Panc1 (cell line): ENCODE data around the gene YJU2. TPM values are rescaled to one million over a fixed set of nuclear protein-coding genes. Genes with fewer than 3 reads are reported as not detected.

Experiments used
- ATAC-seq: fragments of 200-7000 bp; cut with Tn5 transposase; 2 replicates; pipeline ENCODE4 v1.9.1; 2020; ENCODE audit warnings: mild to moderate bottlenecking, moderate library complexity
- BruUV-seq: library from RNA; stranded (reverse); fragments of 400-500 nt; replicated peaks from 2 replicates; lab custom pipeline; 2021; lab: Mats Ljungman, UMichigan
- CTCF ChIA-PET: fragments of 300-600 bp; sonication (Branson Sonifier 250); formaldehyde crosslinking; loops from one replicate; lab custom pipeline; 2022; ENCODE audit warnings: antibody characterized with exemption; lab: Charles Lee
- POLR2A ChIA-PET: fragments of 300-600 bp; sonication (Branson Sonifier 250); formaldehyde crosslinking; loops from one replicate; lab custom pipeline; 2022; ENCODE audit warnings: antibody characterized with exemption; lab: Charles Lee
- DNase-seq: peaks from one replicate; pipeline ENCODE4 v3.0.0-alpha.2; 2010; ENCODE audit warnings: low read depth, low spot score
- H3K27ac ChIP-seq: 2 replicates; pipeline ENCODE4 v1.5.1; 2011; ENCODE audit warnings: mild to moderate bottlenecking, low read length, inconsistent platforms
- H3K27me3 ChIP-seq: fragments of 200-500 bp; sonication (Bioruptor generic); 2 replicates; pipeline ENCODE4 v1.6.0; 2014; ENCODE audit warnings: low read length, inconsistent platforms; ENCODE audit not compliant: control insufficient read depth, insufficient read depth
- H3K36me3 ChIP-seq: fragments of 200-500 bp; sonication (Bioruptor generic); 2 replicates; pipeline ENCODE4 v1.5.1; 2014; ENCODE audit warnings: inconsistent platforms, mild to moderate bottlenecking, low read length, moderate library complexity; ENCODE audit not compliant: control insufficient read depth, insufficient read depth
- H3K4me1 ChIP-seq: 2 replicates; pipeline ENCODE4 v1.5.1; 2011; ENCODE audit warnings: inconsistent platforms, mild to moderate bottlenecking, low read length, moderate library complexity; ENCODE audit not compliant: control insufficient read depth, insufficient read depth
- H3K4me3 ChIP-seq, 2 experiments: 2 replicates each; pipeline ENCODE4 v1.5.1; 2011 to 2012; ENCODE audit warnings: low read depth in 2 of 2, low read length in 2 of 2, mild to moderate bottlenecking in 2 of 2, inconsistent platforms in 1 of 2, moderate library complexity in 1 of 2
- H3K9me3 ChIP-seq: fragments of 200-500 bp; sonication (Bioruptor generic); 2 replicates; pipeline ENCODE4 v1.5.1; 2014; ENCODE audit warnings: low read depth, mild to moderate bottlenecking, inconsistent platforms, low read length, moderate library complexity; ENCODE audit not compliant: control insufficient read depth, insufficient read depth
- POLR2AphosphoS5 ChIP-seq: IDR thresholded peaks from 2 replicates; pipeline ENCODE4 v1.6.1; 2012; ENCODE audit warnings: mild to moderate bottlenecking, low read depth, low read length, moderate library complexity
- SIN3A ChIP-seq: IDR thresholded peaks from 2 replicates; pipeline ENCODE4 v1.6.1; 2012; ENCODE audit warnings: low read depth, mild to moderate bottlenecking, low read length, moderate library complexity, borderline replicate concordance; ENCODE audit not compliant: insufficient read depth
- TCF7L2 ChIP-seq: IDR thresholded peaks from 2 replicates; pipeline ENCODE4 v1.6.1; 2011; ENCODE audit warnings: mild to moderate bottlenecking, low read depth, low read length, inconsistent platforms
- in situ Hi-C: cut with HindIII; loops from 2 replicates; pipeline ENCODE4 v1.10.0; 2016; ENCODE audit warnings: low sequenced_read_pairs, low pct_unique_long_range_greater_than_20kb
- intact Hi-C: fragments of 100-400 bp; cut with micrococcal nuclease; formaldehyde crosslinking; loops from one replicate; pipeline ENCODE4 v1.10.0; 2022; ENCODE audit not compliant: unreplicated experiment
- total RNA-seq: library from RNA; stranded (reverse); gene quantifications from one replicate; pipeline ENCODE4 v1.2.1, GENCODE V29; 2021; ENCODE audit not compliant: unreplicated experiment
- TF ChIP-seq, protein P1 (sequence below), 2 experiments: IDR thresholded peaks; 2 replicates each; pipeline ENCODE4 v1.6.1; 2011 to 2012; ENCODE audit warnings: low read depth in 2 of 2, control low read depth in 1 of 2, low read length in 1 of 2, mild to moderate bottlenecking in 1 of 2, moderate library complexity in 1 of 2; ENCODE audit not compliant: insufficient read depth in 1 of 2
- TF ChIP-seq, protein P2 (sequence below): fragments of 450-650 bp; IDR thresholded peaks from 2 replicates; pipeline ENCODE4 v1.5.1; 2017; ENCODE audit warnings: mild to moderate bottlenecking

YJU2 gene
- total RNA-seq, 1 experiment from 2014 or later = 15.9 TPM

DNA sequence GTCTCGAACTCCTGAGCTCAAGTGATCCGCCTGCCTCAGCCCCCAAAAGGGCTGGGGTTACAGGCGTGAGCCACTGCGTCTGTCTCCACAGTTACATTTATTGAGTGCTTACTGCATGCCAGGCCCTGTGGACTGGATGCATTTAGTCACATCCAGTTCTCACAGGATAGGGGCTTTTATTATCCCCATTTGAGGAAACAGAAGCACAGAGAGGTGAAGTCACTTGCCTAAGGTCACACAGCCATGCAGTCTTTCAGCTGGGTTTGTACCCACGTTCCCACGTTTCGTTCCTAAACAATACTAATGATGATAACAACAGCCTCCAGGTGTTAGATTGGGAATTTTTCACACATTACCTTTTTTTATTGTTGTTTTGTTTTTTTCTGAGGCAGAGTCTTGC, 26.7 kb upstream of the YJU2 start:
- Histone ChIP-seq H3K36me3 (no peaks in the 10 kb centered on the region), H3K4me3 (no peak overlapping the region), H3K27me3 (no peaks in the 10 kb centered on the region), H3K27ac (no peak overlapping the region), H3K9me3 (no peaks in the 10 kb centered on the region), H3K4me1 (no peaks in the 10 kb centered on the region)
- POLR2A ChIA-PET = interaction anchor here (0.6 kb wide), 1 partner anchor 112 kb away, joined by 3 read pairs; no protein-coding TSS in a partner anchor
- DNase-seq (no peak), ATAC-seq (no peak)
- CTCF ChIA-PET = no interaction called here
- in situ Hi-C loops = no loop called here
- intact Hi-C loops = no loop called here
- no TSS peak for BruUV-seq
- TF ChIP-seq SIN3A (no peak), POLR2AphosphoS5 (no peak), TCF7L2 (no peak)
- TF ChIP-seq, protein P1, sequence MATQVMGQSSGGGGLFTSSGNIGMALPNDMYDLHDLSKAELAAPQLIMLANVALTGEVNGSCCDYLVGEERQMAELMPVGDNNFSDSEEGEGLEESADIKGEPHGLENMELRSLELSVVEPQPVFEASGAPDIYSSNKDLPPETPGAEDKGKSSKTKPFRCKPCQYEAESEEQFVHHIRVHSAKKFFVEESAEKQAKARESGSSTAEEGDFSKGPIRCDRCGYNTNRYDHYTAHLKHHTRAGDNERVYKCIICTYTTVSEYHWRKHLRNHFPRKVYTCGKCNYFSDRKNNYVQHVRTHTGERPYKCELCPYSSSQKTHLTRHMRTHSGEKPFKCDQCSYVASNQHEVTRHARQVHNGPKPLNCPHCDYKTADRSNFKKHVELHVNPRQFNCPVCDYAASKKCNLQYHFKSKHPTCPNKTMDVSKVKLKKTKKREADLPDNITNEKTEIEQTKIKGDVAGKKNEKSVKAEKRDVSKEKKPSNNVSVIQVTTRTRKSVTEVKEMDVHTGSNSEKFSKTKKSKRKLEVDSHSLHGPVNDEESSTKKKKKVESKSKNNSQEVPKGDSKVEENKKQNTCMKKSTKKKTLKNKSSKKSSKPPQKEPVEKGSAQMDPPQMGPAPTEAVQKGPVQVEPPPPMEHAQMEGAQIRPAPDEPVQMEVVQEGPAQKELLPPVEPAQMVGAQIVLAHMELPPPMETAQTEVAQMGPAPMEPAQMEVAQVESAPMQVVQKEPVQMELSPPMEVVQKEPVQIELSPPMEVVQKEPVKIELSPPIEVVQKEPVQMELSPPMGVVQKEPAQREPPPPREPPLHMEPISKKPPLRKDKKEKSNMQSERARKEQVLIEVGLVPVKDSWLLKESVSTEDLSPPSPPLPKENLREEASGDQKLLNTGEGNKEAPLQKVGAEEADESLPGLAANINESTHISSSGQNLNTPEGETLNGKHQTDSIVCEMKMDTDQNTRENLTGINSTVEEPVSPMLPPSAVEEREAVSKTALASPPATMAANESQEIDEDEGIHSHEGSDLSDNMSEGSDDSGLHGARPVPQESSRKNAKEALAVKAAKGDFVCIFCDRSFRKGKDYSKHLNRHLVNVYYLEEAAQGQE (IDR thresholded peaks at IDR 0.05; ENCODE audit: insufficient read depth in 1 of 2, low read depth in 2 of 2, low read length in 1 of 2) = no peak
- TF ChIP-seq, protein P2, sequence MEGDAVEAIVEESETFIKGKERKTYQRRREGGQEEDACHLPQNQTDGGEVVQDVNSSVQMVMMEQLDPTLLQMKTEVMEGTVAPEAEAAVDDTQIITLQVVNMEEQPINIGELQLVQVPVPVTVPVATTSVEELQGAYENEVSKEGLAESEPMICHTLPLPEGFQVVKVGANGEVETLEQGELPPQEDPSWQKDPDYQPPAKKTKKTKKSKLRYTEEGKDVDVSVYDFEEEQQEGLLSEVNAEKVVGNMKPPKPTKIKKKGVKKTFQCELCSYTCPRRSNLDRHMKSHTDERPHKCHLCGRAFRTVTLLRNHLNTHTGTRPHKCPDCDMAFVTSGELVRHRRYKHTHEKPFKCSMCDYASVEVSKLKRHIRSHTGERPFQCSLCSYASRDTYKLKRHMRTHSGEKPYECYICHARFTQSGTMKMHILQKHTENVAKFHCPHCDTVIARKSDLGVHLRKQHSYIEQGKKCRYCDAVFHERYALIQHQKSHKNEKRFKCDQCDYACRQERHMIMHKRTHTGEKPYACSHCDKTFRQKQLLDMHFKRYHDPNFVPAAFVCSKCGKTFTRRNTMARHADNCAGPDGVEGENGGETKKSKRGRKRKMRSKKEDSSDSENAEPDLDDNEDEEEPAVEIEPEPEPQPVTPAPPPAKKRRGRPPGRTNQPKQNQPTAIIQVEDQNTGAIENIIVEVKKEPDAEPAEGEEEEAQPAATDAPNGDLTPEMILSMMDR = no peak

DNA sequence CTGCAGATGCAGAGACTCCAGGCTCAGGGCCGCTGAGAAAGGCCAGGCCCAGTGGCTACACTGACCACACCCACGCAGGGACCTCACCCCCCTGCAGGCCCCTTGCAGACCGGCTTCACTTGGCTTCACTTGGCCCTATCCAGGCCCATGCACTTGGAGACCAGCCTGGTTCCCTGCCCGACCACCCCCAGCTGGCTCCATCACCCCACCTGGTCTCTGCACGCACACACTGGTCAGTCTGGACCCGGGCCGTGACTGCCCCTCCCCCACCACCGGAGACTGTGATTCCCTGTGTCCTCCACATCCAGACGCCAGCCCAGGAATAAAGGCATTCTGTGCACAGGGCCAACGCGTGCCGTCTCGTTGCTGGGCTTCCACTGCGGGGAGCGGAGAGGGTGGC, 22.4 kb upstream of the YJU2 start:
- ChIA-PET POLR2A (no interaction called here), CTCF (no interaction called here)
- Histone ChIP-seq H3K27me3 (no peaks in the 10 kb centered on the region; the same call in 1 of the 2 replicates), H3K9me3 (no peaks in the 10 kb centered on the region), H3K27ac (no peak overlapping the region), H3K4me3 (no peak overlapping the region), H3K4me1 (no peaks in the 10 kb centered on the region; the same call in 1 of the 2 replicates), H3K36me3 (no peaks in the 10 kb centered on the region)
- DNase-seq (no peak), ATAC-seq (0 out of 2 replicates have a peak, but pooled peaks have one; percentile 35)
- intact Hi-C loops (no loop called here), in situ Hi-C loops (no loop called here)
- BruUV-seq = no TSS peak
- no peak for TF ChIP-seq POLR2AphosphoS5
- TF ChIP-seq SIN3A = no peak

GRCh38 chr19:4225885-4226284, 21.0 kb upstream of the YJU2 start:
- TF ChIP-seq SIN3A (no peak), TCF7L2 (no peak)
- TF ChIP-seq, protein P1 (IDR thresholded peaks at IDR 0.05; ENCODE audit: insufficient read depth in 1 of 2, low read depth in 2 of 2, low read length in 1 of 2) = no peak
- no peaks in the 10 kb centered on the region; the same call in 1 of the 2 replicates for H3K27me3 ChIP-seq
- ChIA-PET CTCF (interaction anchor here (0.6 kb wide), 1 partner anchor 219 kb away, joined by 3 read pairs; no protein-coding TSS in a partner anchor), POLR2A (no interaction called here)
- H3K4me3 ChIP-seq = no peak overlapping the region
- intact Hi-C loops = no loop called here
- H3K27ac ChIP-seq = no peak overlapping the region
- in situ Hi-C loops = no loop called here
- DNase-seq (no peak), ATAC-seq (no peak)
- no peaks in the 10 kb centered on the region for H3K9me3 ChIP-seq
- no peaks in the 10 kb centered on the region for H3K36me3 ChIP-seq
- BruUV-seq = no TSS peak
- no peaks in the 10 kb centered on the region; the same call in 1 of the 2 replicates for H3K4me1 ChIP-seq
